HepG2 (cell line): ENCODE measurements around the gene MAP2K6. TPM values are rescaled to one million over a fixed set of nuclear protein-coding genes. Genes with fewer than 3 reads are reported as not detected.
A peak's percentile ranks its signal among the peaks of the same experiment; 100 is the strongest.

Source experiments
- ATAC-seq: fragments of 200-7000 bp; cut with Tn5 transposase; 3 replicates; pipeline ENCODE4 v1.9.1; 2020; ENCODE audit warnings: mild to moderate bottlenecking, moderate library complexity
- BruUV-seq: library from RNA; stranded (reverse); fragments of 400-500 nt; replicated peaks from 2 replicates; lab custom pipeline; 2021; lab: Mats Ljungman, UMichigan
- CTCF ChIA-PET: fragments of 300-600 bp; formaldehyde crosslinking; extraction: SDS; loops from one replicate; lab custom pipeline; 2021; ENCODE audit warnings: low total read pairs, inconsistent platforms, low intra/inter-chr PET ratio; lab: Yijun Ruan, JAX
- POLR2A ChIA-PET: fragments of 350-600 bp; sonication (Branson Sonifier 250); formaldehyde crosslinking; loops from one replicate; lab custom pipeline; 2020; ENCODE audit warnings: antibody characterized with exemption, inconsistent platforms; lab: Yijun Ruan, JAX
- DNase-seq: peaks from one replicate; pipeline ENCODE4 v3.0.0-alpha.2; 2015; ENCODE audit warnings: low spot score
- FAIRE-seq: peaks from 3 replicates; lab custom pipeline; 2011; peaks lifted over from hg19 to GRCh38; lab: Jason Lieb, UNC
- H2AFZ ChIP-seq: one replicate; pipeline ENCODE4 v1.6.1; 2011; ENCODE audit warnings: low read length, inconsistent platforms
- H3K27ac ChIP-seq: fragments of 300-600 bp; 3 replicates; pipeline ENCODE4 v1.8.0; 2011; ENCODE audit warnings: mixed run types, mild to moderate bottlenecking, mixed read lengths, low read length, inconsistent platforms; ENCODE audit not compliant: insufficient read depth; ENCODE audit errors: extremely low read length
- H3K27me3 ChIP-seq, 2 experiments: fragments of 200-600 bp in 1 of 2; 2 replicates in 1 of 2; 3 replicates in 1 of 2; pipeline versions ENCODE4 v1.6.0 to v1.8.0; 2011; ENCODE audit warnings: low read length in 2 of 2, mild to moderate bottlenecking in 2 of 2, moderate library complexity in 2 of 2, inconsistent platforms in 1 of 2; ENCODE audit not compliant: insufficient read depth in 2 of 2, control insufficient read depth in 1 of 2
- H3K36me3 ChIP-seq, 2 experiments: fragments of 200-600 bp in 1 of 2; replicated peaks in 1 of 2; 2 replicates in 1 of 2; 3 replicates in 1 of 2; pipeline versions ENCODE4 v1.5.1 to v1.8.0; 2011; ENCODE audit warnings: low read length in 2 of 2, inconsistent platforms in 1 of 2; ENCODE audit not compliant: insufficient read depth in 2 of 2, control insufficient read depth in 1 of 2
- H3K4me1 ChIP-seq: 2 replicates; pipeline ENCODE4 v1.5.1; 2012; ENCODE audit warnings: low read length, inconsistent platforms; ENCODE audit not compliant: insufficient read depth
- H3K4me2 ChIP-seq: 2 replicates; pipeline ENCODE4 v1.6.0; 2011; ENCODE audit warnings: low read depth, low read length, inconsistent platforms
- H3K4me3 ChIP-seq, 3 experiments: fragments of 200-600 bp in 1 of 3; sonication (generic), shearing (Covaris generic) in 1 of 3; replicated peaks in 1 of 3; 2 replicates each; pipeline ENCODE4 v1.5.1; 2011 to 2016; ENCODE audit warnings: low read length in 3 of 3, inconsistent platforms in 2 of 3, low read depth in 2 of 3, mild to moderate bottlenecking in 2 of 3, control low read depth in 1 of 3, mixed read lengths in 1 of 3; ENCODE audit not compliant: insufficient read depth in 1 of 3
- H3K79me2 ChIP-seq: one replicate; pipeline ENCODE4 v1.6.1; 2011; ENCODE audit warnings: low read length, inconsistent platforms; ENCODE audit not compliant: insufficient read depth
- H3K9ac ChIP-seq: 2 replicates; pipeline ENCODE4 v1.6.0; 2011; ENCODE audit warnings: mild to moderate bottlenecking, low read depth, low read length, inconsistent platforms; ENCODE audit not compliant: insufficient read depth
- H3K9me3 ChIP-seq: 2 replicates; pipeline ENCODE4 v1.5.1; 2012; ENCODE audit warnings: mild to moderate bottlenecking, low read length
- H4K20me1 ChIP-seq: 2 replicates; pipeline ENCODE4 v1.6.0; 2011; ENCODE audit warnings: inconsistent platforms, mild to moderate bottlenecking, low read length, moderate library complexity; ENCODE audit not compliant: insufficient read depth
- BORCS8-MEF2B ChIP-seq: sonication (generic); formaldehyde crosslinking; IDR thresholded peaks from 2 replicates; pipeline ENCODE4 v1.8.0; 2022; ENCODE audit warnings: mild to moderate bottlenecking, missing genetic modification reagents
- CREB1 ChIP-seq, 2 experiments: fragments of 450-650 bp in 1 of 2; IDR thresholded peaks; 2 replicates each; pipeline ENCODE4 v1.6.1; 2016 to 2017; ENCODE audit warnings: control low read depth in 1 of 2, mild to moderate bottlenecking in 1 of 2, missing compliant biosample characterization in 1 of 2, missing genetic modification characterization in 1 of 2
- ERF ChIP-seq: IDR thresholded peaks from 2 replicates; pipeline ENCODE4 v1.6.1; 2018; ENCODE audit warnings: missing biosample characterization, missing genetic modification reagents
- PHB2 ChIP-seq: fragments of 450-650 bp; IDR thresholded peaks from 2 replicates; pipeline ENCODE4 v1.6.1; 2018; ENCODE audit not compliant: partially characterized antibody
- POGZ ChIP-seq: sonication (generic); formaldehyde crosslinking; IDR thresholded peaks from 2 replicates; pipeline ENCODE4 v1.4.0; 2020; ENCODE audit warnings: mild to moderate bottlenecking, missing genetic modification reagents
- TEAD3 ChIP-seq: optimal IDR thresholded peaks from 2 replicates; pipeline ENCODE3; 2016; ENCODE audit warnings: borderline replicate concordance
- ZMYM3 ChIP-seq: sonication (generic); formaldehyde crosslinking; IDR thresholded peaks from 2 replicates; pipeline ENCODE4 v1.5.1; 2020; ENCODE audit warnings: mild to moderate bottlenecking, missing genetic modification reagents
- ZNF343 ChIP-seq: sonication (generic); formaldehyde crosslinking; IDR thresholded peaks from 2 replicates; pipeline ENCODE4 v1.4.0; 2020; ENCODE audit warnings: mild to moderate bottlenecking, missing genetic modification reagents
- WGBS: methylation state at CpG from one replicate; pipeline ENCODE4 v1.1.6; 2017; ENCODE audit warnings: low lambda C conversion rate; 5-methylcytosine and 5-hydroxymethylcytosine counted together
- in situ Hi-C: cut with HindIII; loops from 2 replicates; pipeline ENCODE4 v1.10.0; 2017; ENCODE audit warnings: low pct_unique_long_range_greater_than_20kb; ENCODE audit not compliant: extremely low pct_ligation_motif_present
- intact Hi-C: fragments of 100-400 bp; cut with micrococcal nuclease; formaldehyde crosslinking; loops from one replicate; pipeline ENCODE4 v1.10.0; 2022; ENCODE audit not compliant: unreplicated experiment
- polyA plus RNA-seq, 8 experiments: library from polyadenylated mRNA; depleted of rRNA in 3 of 8; stranded (reverse) in 7 of 8; unstranded in 1 of 8; fragments of >200 nt; fragmentation: Illumina TruSeq in 4 of 8; extraction: Trizol in 4 of 8; gene quantifications; 2 replicates each; pipeline versions ENCODE4 v1.2.1 to v1.2.3, GENCODE V29; 2011 to 2016; ENCODE audit warnings: low read depth in 4 of 8, missing spikeins in 1 of 8, mixed read lengths in 1 of 8; ENCODE audit not compliant: insufficient read depth in 1 of 8
- total RNA-seq, 5 experiments: library from RNA; depleted of rRNA; stranded (reverse); fragments of >200 nt; fragmentation: Illumina TruSeq; extraction: Trizol; gene quantifications; 2 replicates each; pipeline ENCODE4 v1.2.3, GENCODE V29; 2016; ENCODE audit warnings: low read depth in 1 of 5
- TF ChIP-seq, protein P1 (sequence below): IDR thresholded peaks from 2 replicates; pipeline ENCODE4 v1.6.1; 2016; ENCODE audit warnings: low read depth
- TF ChIP-seq, protein P2 (sequence below): sonication (generic); formaldehyde crosslinking; IDR thresholded peaks from 2 replicates; pipeline ENCODE4 v1.5.0; 2020; ENCODE audit warnings: mild to moderate bottlenecking, missing genetic modification reagents
- TF ChIP-seq, protein P3 (sequence below): sonication (generic); formaldehyde crosslinking; IDR thresholded peaks from 2 replicates; pipeline ENCODE4 v1.8.1; 2023; ENCODE audit warnings: mild to moderate bottlenecking, moderate library complexity, missing genetic modification reagents
- TF ChIP-seq, protein P4 (sequence below): sonication (generic); formaldehyde crosslinking; conservative IDR thresholded peaks from 2 replicates; pipeline ENCODE4 v1.4.0; 2020; ENCODE audit warnings: missing genetic modification reagents
- TF ChIP-seq, protein P5 (sequence below), 2 experiments: fragments of 450-650 bp in 1 of 2; sonication (generic) in 1 of 2; formaldehyde crosslinking; IDR thresholded peaks; 2 replicates each; pipeline versions ENCODE4 v1.5.0 to v1.8.0; 2020 to 2022; ENCODE audit warnings: mild to moderate bottlenecking in 1 of 2, missing genetic modification reagents in 1 of 2

The MAP2K6 gene
- total and polyA plus RNA-seq, 2 of the 13 experiments (the other 11 are each of a cell fraction or from before 2014, with no cell fraction given): 5.1 to 33.6 TPM

DNA sequence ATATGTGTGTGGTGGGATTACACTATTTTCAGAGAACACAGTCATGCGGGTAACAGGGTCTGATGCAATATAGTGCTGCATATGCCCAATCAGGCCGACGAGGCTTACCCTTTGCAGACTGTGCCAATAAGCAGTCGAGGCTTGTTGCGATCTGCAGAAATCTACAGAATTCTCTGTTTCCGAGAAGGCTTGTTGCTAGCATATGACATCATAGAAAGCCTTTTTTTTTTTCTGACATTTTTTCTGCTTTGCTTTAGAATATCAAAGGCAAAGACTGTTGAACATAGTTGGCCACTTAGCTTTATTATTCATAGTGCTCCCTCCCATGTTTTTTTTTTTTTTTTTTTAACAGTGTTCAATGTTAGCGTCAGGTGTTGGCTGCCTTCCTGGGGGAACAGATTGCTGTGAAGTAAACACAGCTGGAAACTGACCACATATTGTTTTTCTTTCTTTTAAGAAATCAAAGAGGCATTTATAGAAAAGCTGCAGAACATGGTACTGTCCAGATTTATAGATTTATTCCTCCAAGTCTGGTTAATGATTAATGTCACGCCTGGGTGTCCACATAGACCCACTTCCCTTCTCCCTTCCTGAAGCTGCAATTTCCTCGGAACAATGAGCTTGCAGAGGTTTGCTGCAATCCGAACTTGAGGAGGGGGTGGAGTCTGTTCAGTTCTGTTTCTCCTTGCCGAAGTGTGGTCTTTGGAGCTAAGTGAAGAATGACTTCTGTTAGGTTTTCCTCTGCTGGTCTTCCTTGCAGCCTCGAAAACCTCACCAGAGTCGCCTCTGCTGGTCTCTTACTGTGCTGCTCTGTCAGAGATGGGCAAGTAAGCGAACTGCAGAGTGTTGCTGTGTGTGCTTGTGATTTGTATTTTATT is 87.3 kb downstream of the MAP2K6 start:
- peak; percentile 96 for ATAC-seq
- no TSS peak for BruUV-seq
- in situ Hi-C loops: no loop called here
- peak overlapping the region; percentile 81 for H3K4me2 ChIP-seq
- peak; percentile 78 for DNase-seq
- 17% methylated on average over 14 of the region's 14 CpGs for WGBS
- peaks cover 24% of the 10 kb centered on the region for H3K4me1 ChIP-seq
- intact Hi-C loops: loop anchor here (5.0 kb wide), 2 partner anchors 85 to 110 kb away; no protein-coding TSS in a partner anchor
- peak overlapping the region; percentile 44 for H3K27ac ChIP-seq
- CTCF ChIA-PET: no interaction called here
- H3K79me2 ChIP-seq: no peaks in the 10 kb centered on the region
- FAIRE-seq: peak; percentile 82
- no peaks in the 10 kb centered on the region for H4K20me1 ChIP-seq
- H3K9me3 ChIP-seq: no peaks in the 10 kb centered on the region
- H3K4me3 ChIP-seq: peak overlapping the region; percentile 43 to 64 (median 57)
- H3K36me3 ChIP-seq: no peaks in the 10 kb centered on the region
- no peaks in the 10 kb centered on the region for H3K27me3 ChIP-seq
- H3K9ac ChIP-seq: peak overlapping the region; percentile 52
- peak overlapping the region; percentile 99 for H2AFZ ChIP-seq
- POLR2A ChIA-PET: interaction anchor here (1.0 to 2.0 kb wide), 4 partner anchors 13 to 87 kb away, joined by 3 to 10 read pairs (median 4); partner anchors contain the start of gene MAP2K6
- peak; percentile 8 for TF ChIP-seq TEAD3 (CRISPR knock-in tag)
- TF ChIP-seq, protein P1, sequence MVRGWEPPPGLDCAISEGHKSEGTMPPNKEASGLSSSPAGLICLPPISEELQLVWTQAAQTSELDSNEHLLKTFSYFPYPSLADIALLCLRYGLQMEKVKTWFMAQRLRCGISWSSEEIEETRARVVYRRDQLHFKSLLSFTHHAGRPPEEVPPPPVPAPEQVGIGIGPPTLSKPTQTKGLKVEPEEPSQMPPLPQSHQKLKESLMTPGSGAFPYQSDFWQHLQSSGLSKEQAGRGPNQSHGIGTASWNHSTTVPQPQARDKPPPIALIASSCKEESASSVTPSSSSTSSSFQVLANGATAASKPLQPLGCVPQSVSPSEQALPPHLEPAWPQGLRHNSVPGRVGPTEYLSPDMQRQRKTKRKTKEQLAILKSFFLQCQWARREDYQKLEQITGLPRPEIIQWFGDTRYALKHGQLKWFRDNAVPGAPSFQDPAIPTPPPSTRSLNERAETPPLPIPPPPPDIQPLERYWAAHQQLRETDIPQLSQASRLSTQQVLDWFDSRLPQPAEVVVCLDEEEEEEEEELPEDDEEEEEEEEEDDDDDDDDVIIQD: peak; percentile 48; the same call in 1 of the 2 replicates
- 0 out of 2 replicates have a peak, but pooled peaks have one; percentile 28 for TF ChIP-seq ERF
- TF ChIP-seq CREB1 (IDR thresholded peaks at IDR 0.05): no peak
- peak; percentile 50; the same call in 1 of the 2 replicates for TF ChIP-seq CREB1 (CRISPR knock-in tag; IDR thresholded peaks at IDR 0.05)
- TF ChIP-seq, protein P2, sequence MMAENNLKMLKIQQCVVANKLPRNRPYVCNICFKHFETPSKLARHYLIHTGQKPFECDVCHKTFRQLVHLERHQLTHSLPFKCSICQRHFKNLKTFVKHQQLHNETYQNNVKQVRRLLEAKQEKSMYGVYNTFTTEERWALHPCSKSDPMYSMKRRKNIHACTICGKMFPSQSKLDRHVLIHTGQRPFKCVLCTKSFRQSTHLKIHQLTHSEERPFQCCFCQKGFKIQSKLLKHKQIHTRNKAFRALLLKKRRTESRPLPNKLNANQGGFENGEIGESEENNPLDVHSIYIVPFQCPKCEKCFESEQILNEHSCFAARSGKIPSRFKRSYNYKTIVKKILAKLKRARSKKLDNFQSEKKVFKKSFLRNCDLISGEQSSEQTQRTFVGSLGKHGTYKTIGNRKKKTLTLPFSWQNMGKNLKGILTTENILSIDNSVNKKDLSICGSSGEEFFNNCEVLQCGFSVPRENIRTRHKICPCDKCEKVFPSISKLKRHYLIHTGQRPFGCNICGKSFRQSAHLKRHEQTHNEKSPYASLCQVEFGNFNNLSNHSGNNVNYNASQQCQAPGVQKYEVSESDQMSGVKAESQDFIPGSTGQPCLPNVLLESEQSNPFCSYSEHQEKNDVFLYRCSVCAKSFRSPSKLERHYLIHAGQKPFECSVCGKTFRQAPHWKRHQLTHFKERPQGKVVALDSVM: peak; percentile 38; the same call in 1 of the 2 replicates
- TF ChIP-seq, protein P3, sequence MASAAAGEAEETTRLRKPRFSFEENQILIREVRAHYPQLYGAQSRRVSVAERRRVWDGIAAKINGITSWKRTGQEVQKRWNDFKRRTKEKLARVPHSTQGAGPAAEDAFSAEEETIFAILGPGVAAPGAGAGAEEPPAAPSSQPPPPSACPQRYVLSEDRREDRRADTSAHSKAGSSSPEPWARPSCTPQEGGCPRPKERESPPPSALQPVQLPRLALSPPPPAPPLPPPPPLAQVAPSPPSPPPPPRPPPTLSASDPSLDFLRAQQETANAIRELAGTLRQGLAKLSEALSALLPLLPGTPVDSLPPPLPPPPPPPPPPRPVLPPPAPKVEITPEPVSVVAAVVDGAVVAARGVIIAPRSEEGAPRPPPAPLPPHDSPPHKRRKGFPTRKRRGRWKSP (CRISPR knock-in tag): no peak
- TF ChIP-seq, protein P4, sequence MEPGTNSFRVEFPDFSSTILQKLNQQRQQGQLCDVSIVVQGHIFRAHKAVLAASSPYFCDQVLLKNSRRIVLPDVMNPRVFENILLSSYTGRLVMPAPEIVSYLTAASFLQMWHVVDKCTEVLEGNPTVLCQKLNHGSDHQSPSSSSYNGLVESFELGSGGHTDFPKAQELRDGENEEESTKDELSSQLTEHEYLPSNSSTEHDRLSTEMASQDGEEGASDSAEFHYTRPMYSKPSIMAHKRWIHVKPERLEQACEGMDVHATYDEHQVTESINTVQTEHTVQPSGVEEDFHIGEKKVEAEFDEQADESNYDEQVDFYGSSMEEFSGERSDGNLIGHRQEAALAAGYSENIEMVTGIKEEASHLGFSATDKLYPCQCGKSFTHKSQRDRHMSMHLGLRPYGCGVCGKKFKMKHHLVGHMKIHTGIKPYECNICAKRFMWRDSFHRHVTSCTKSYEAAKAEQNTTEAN: no peak
- TF ChIP-seq, protein P5, sequence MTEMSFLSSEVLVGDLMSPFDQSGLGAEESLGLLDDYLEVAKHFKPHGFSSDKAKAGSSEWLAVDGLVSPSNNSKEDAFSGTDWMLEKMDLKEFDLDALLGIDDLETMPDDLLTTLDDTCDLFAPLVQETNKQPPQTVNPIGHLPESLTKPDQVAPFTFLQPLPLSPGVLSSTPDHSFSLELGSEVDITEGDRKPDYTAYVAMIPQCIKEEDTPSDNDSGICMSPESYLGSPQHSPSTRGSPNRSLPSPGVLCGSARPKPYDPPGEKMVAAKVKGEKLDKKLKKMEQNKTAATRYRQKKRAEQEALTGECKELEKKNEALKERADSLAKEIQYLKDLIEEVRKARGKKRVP (CRISPR knock-in tag; IDR thresholded peaks at IDR 0.05): peak in 1 of 2 experiments; percentile 95; a peak in 2 of 4 replicates
- no peak for TF ChIP-seq ZNF343 (CRISPR knock-in tag)
- peak; percentile 75; the same call in 1 of the 2 replicates for TF ChIP-seq ZMYM3 (CRISPR knock-in tag)
- no peak for TF ChIP-seq PHB2
- no peak for TF ChIP-seq BORCS8-MEF2B (CRISPR knock-in tag)
- peak; percentile 50; the same call in 1 of the 2 replicates for TF ChIP-seq POGZ (CRISPR knock-in tag)
